Suppressor macrophage (primary cell): ENCODE data around the gene CRYBB2.
"Not testable (repeated sequence)": the region's sequence is repeated elsewhere in the genome, so short reads cannot be mapped to it uniquely, and the experiment has no call there.

Experiments used
- DNase-seq, 4 experiments: peaks; one replicate each; pipeline ENCODE4 v3.0.0-alpha.2; 2020 to 2022

The CRYBB2 gene

GRCh38 chr22:25199731-25200520 is 19.5 kb upstream of the CRYBB2 start, which contains the start of gene CRYBB3:
TSS of gene CRYBB3 (plus strand) at chr22:25199858. CDS start at chr22:25201397, 1,539 bp downstream.
- DNase-seq: no peak

- no peak for DNase-seq
Measured at GRCh38 chr22:25200967-25201366, 18.5 kb upstream of the CRYBB2 start.

- no peak for DNase-seq
Measured at GRCh38 chr22:25201557-25202273, 17.7 kb upstream of the CRYBB2 start.

- peak; percentile 66 to 78 (median 75) for DNase-seq
Measured at GRCh38 chr22:25202290-25202921, 17.0 kb upstream of the CRYBB2 start.

- no peak for DNase-seq
Measured at GRCh38 chr22:25203082-25203481, 16.4 kb upstream of the CRYBB2 start.

- not testable (repeated sequence) for DNase-seq
Measured at GRCh38 chr22:25204547-25204946, 14.9 kb upstream of the CRYBB2 start.

- no peak for DNase-seq
Measured at GRCh38 chr22:25205847-25206246, 13.6 kb upstream of the CRYBB2 start.

- no peak for DNase-seq
Measured at GRCh38 chr22:25206998-25207397, 12.4 kb upstream of the CRYBB2 start.

GRCh38 chr22:25207553-25208157 is 11.8 kb upstream of the CRYBB2 start:
- no peak for DNase-seq

GRCh38 chr22:25208328-25208727 is 11.1 kb upstream of the CRYBB2 start:
- DNase-seq: no peak

- no peak for DNase-seq
Measured at GRCh38 chr22:25208743-25209505, 10.5 kb upstream of the CRYBB2 start.

GRCh38 chr22:25210793-25211192 is 8.6 kb upstream of the CRYBB2 start:
- DNase-seq: no peak

GRCh38 chr22:25212337-25212736 is 7.1 kb upstream of the CRYBB2 start:
- no peak for DNase-seq

GRCh38 chr22:25213221-25213620 is 6.2 kb upstream of the CRYBB2 start:
- DNase-seq: no peak

GRCh38 chr22:25216230-25216629 is 3.2 kb upstream of the CRYBB2 start:
- DNase-seq: no peak

GRCh38 chr22:25219948-25220442 is 556 bp downstream of the CRYBB2 start:
- DNase-seq: no peak

GRCh38 chr22:25221790-25222189 is 2.4 kb downstream of the CRYBB2 start:
- DNase-seq: no peak

- DNase-seq: no peak
Measured at GRCh38 chr22:25223269-25223850, 3.9 kb downstream of the CRYBB2 start.

GRCh38 chr22:25228822-25229221 is 9.4 kb downstream of the CRYBB2 start:
- no peak for DNase-seq

- DNase-seq: not testable (repeated sequence)
Measured at GRCh38 chr22:25230760-25231159, 11.3 kb downstream of the CRYBB2 start.

- no peak for DNase-seq
Measured at GRCh38 chr22:25232301-25232700, 12.9 kb downstream of the CRYBB2 start.

GRCh38 chr22:25233706-25234105 is 14.3 kb downstream of the CRYBB2 start:
- not testable (repeated sequence) for DNase-seq
